IMR-90 (cell line): ENCODE measurements around the gene LNX1. TPM values are rescaled to one million over a fixed set of nuclear protein-coding genes. Genes with fewer than 3 reads are reported as not detected.
A peak's percentile ranks its signal among the peaks of the same experiment; 100 is the strongest.

ENCODE experiments used
- ATAC-seq: fragments of 200-7000 bp; cut with Tn5 transposase; 2 replicates; pipeline ENCODE4 v1.9.1; 2020; ENCODE audit warnings: low read depth, mild to moderate bottlenecking, moderate library complexity
- BruUV-seq: library from RNA; stranded (reverse); fragments of 400-500 nt; replicated peaks from 2 replicates; lab custom pipeline; 2021; lab: Mats Ljungman, UMichigan
- CTCF ChIA-PET: fragments of 300-600 bp; formaldehyde crosslinking; extraction: SDS; loops from one replicate; lab custom pipeline; 2021; ENCODE audit warnings: antibody characterized with exemption; lab: Yijun Ruan, JAX
- POLR2A ChIA-PET: fragments of 300-600 bp; sonication (Branson Sonifier 250); formaldehyde crosslinking; loops from one replicate; lab custom pipeline; 2022; ENCODE audit warnings: antibody characterized with exemption; ENCODE audit not compliant: unreplicated experiment; lab: Charles Lee
- DNase-seq: peaks from one replicate; pipeline ENCODE4 v3.0.0; 2013
- H2AFZ ChIP-seq: replicated peaks from 2 replicates; pipeline ENCODE3; 2013; ENCODE audit warnings: low read length, mild to moderate bottlenecking; ENCODE audit not compliant: poor library complexity
- H2AK5ac ChIP-seq: 2 replicates; pipeline ENCODE4 v1.6.1; 2013; ENCODE audit warnings: low read depth, low read length, inconsistent platforms
- H2AK9ac ChIP-seq: replicated peaks from 2 replicates; pipeline ENCODE3; 2013; ENCODE audit warnings: mild to moderate bottlenecking, low read depth, low read length, moderate library complexity; ENCODE audit not compliant: poor library complexity
- H2BK120ac ChIP-seq: 2 replicates; pipeline ENCODE4 v1.6.1; 2013; ENCODE audit warnings: low read depth, low read length, inconsistent platforms
- H2BK15ac ChIP-seq: 3 replicates; pipeline ENCODE4 v1.6.1; 2013; ENCODE audit warnings: low read depth, low read length, inconsistent platforms
- H2BK20ac ChIP-seq: 2 replicates; pipeline ENCODE4 v1.6.1; 2013; ENCODE audit warnings: low read depth, mild to moderate bottlenecking, inconsistent platforms, low read length, moderate library complexity
- H2BK5ac ChIP-seq: 2 replicates; pipeline ENCODE4 v1.6.1; 2013; ENCODE audit warnings: mild to moderate bottlenecking, low read depth, low read length, inconsistent platforms; ENCODE audit not compliant: poor library complexity, severe bottlenecking
- H3K14ac ChIP-seq: replicated peaks from 2 replicates; pipeline ENCODE4 v1.6.1; 2013; ENCODE audit warnings: low read depth, low read length, inconsistent platforms
- H3K18ac ChIP-seq: 2 replicates; pipeline ENCODE4 v1.6.1; 2013; ENCODE audit warnings: low read depth, low read length, control low read depth
- H3K23ac ChIP-seq: 2 replicates; pipeline ENCODE4 v1.6.1; 2013; ENCODE audit warnings: low read depth, low read length, inconsistent platforms
- H3K27ac ChIP-seq: 2 replicates; pipeline ENCODE4 v1.5.1; 2013; ENCODE audit warnings: mild to moderate bottlenecking, control low read depth, low read length; ENCODE audit not compliant: insufficient read depth
- H3K27me3 ChIP-seq: 2 replicates; pipeline ENCODE4 v1.6.1; 2013; ENCODE audit warnings: low read length; ENCODE audit not compliant: control insufficient read depth, insufficient read depth
- H3K36me3 ChIP-seq: 2 replicates; pipeline ENCODE4 v1.6.1; 2013; ENCODE audit warnings: low read length, mixed read lengths; ENCODE audit not compliant: control insufficient read depth, insufficient read depth
- H3K4ac ChIP-seq: 2 replicates; pipeline ENCODE4 v1.6.1; 2013; ENCODE audit warnings: low read depth, low read length, inconsistent platforms
- H3K4me1 ChIP-seq: 2 replicates; pipeline ENCODE4 v1.6.1; 2013; ENCODE audit warnings: low read length, mixed read lengths; ENCODE audit not compliant: control insufficient read depth, insufficient read depth
- H3K4me2 ChIP-seq: 2 replicates; pipeline ENCODE4 v1.6.1; 2013; ENCODE audit warnings: low read depth, mild to moderate bottlenecking, control low read depth, low read length, moderate library complexity
- H3K4me3 ChIP-seq: 2 replicates; pipeline ENCODE4 v1.5.1; 2013; ENCODE audit warnings: low read depth, mild to moderate bottlenecking, control low read depth, low read length, moderate library complexity; ENCODE audit not compliant: insufficient read depth
- H3K56ac ChIP-seq: 2 replicates; pipeline ENCODE4 v1.6.1; 2013; ENCODE audit warnings: low read length, inconsistent platforms; ENCODE audit not compliant: insufficient read depth; ENCODE audit errors: extremely low read depth
- H3K79me1 ChIP-seq, 2 experiments: 2 replicates each; pipeline ENCODE4 v1.6.1; 2013; ENCODE audit warnings: low read length in 2 of 2, inconsistent platforms in 1 of 2, low read depth in 1 of 2
- H3K9ac ChIP-seq: 2 replicates; pipeline ENCODE4 v1.6.1; 2013; ENCODE audit warnings: low read depth, low read length, control low read depth
- H3K9me1 ChIP-seq: 2 replicates; pipeline ENCODE4 v1.6.1; 2013; ENCODE audit warnings: low read length, inconsistent platforms; ENCODE audit not compliant: insufficient read depth
- H3K9me3 ChIP-seq: 2 replicates; pipeline ENCODE4 v1.6.1; 2013; ENCODE audit warnings: low read length; ENCODE audit not compliant: control insufficient read depth, insufficient read depth
- H4K20me1 ChIP-seq: 2 replicates; pipeline ENCODE4 v1.6.1; 2013; ENCODE audit warnings: low read length, inconsistent platforms; ENCODE audit not compliant: insufficient read depth
- H4K5ac ChIP-seq: 2 replicates; pipeline ENCODE4 v1.6.1; 2013; ENCODE audit warnings: mild to moderate bottlenecking, low read depth, low read length, control low read depth
- H4K8ac ChIP-seq, 2 experiments: 2 replicates each; pipeline ENCODE4 v1.6.1; 2013; ENCODE audit warnings: low read depth in 2 of 2, low read length in 2 of 2, control low read depth in 1 of 2, inconsistent platforms in 1 of 2
- H4K91ac ChIP-seq: 2 replicates; pipeline ENCODE4 v1.6.1; 2013; ENCODE audit warnings: low read depth, low read length, inconsistent platforms; ENCODE audit not compliant: insufficient read depth
- BHLHE40 ChIP-seq: fragments of 150-350 bp; IDR thresholded peaks from 2 replicates; pipeline ENCODE4 v1.6.1; 2016; ENCODE audit warnings: mild to moderate bottlenecking, low read depth, low read length
- CHD1 ChIP-seq: IDR thresholded peaks from 2 replicates; pipeline ENCODE4 v1.6.1; 2012; ENCODE audit warnings: low read depth, low read length, improper control_type of control experiment
- FOS ChIP-seq: fragments of 150-350 bp; IDR thresholded peaks from 2 replicates; pipeline ENCODE4 v1.6.1; 2016; ENCODE audit warnings: low read depth, low read length
- MAFK ChIP-seq: IDR thresholded peaks from 2 replicates; pipeline ENCODE4 v1.6.1; 2012; ENCODE audit warnings: low read depth, low read length, improper control_type of control experiment
- MAZ ChIP-seq: IDR thresholded peaks from 2 replicates; pipeline ENCODE4 v1.6.1; 2012; ENCODE audit warnings: low read depth, mild to moderate bottlenecking, low read length, improper control_type of control experiment, moderate library complexity, borderline replicate concordance
- MXI1 ChIP-seq: IDR thresholded peaks from 2 replicates; pipeline ENCODE4 v1.6.1; 2012; ENCODE audit warnings: low read depth, mild to moderate bottlenecking, low read length, moderate library complexity, borderline replicate concordance
- POLR2A ChIP-seq: IDR thresholded peaks from 2 replicates; pipeline ENCODE4 v1.6.1; 2012; ENCODE audit warnings: mild to moderate bottlenecking, low read depth, low read length
- RAD21 ChIP-seq: IDR thresholded peaks from 2 replicates; pipeline ENCODE4 v1.6.1; 2012; ENCODE audit warnings: low read length, improper control_type of control experiment
- RFX5 ChIP-seq: IDR thresholded peaks from 2 replicates; pipeline ENCODE4 v1.8.0; 2012; ENCODE audit warnings: low read depth, mild to moderate bottlenecking, low read length, moderate library complexity
- dilution Hi-C: fragments of 300-500 bp; cut with HindIII; formaldehyde crosslinking; loops from one replicate; pipeline ENCODE4 v1.14.3; 2018; ENCODE audit warnings: low sequenced_read_pairs; ENCODE audit not compliant: unreplicated experiment
- in situ Hi-C: fragments of 300-500 bp; cut with MboI; formaldehyde crosslinking; loops from 3 replicates; pipeline ENCODE4 v1.14.3; 2019; ENCODE audit warnings: low sequenced_read_pairs, inconsistent platforms, mixed read lengths
- intact Hi-C: fragments of 100-400 bp; cut with micrococcal nuclease; formaldehyde crosslinking; loops from 2 replicates; pipeline ENCODE4 v1.10.0; 2022
- polyA plus RNA-seq, 3 experiments: library from polyadenylated mRNA; depleted of rRNA; stranded (reverse); fragments of >200 nt; gene quantifications; 2 replicates each; pipeline ENCODE4 v1.2.3, GENCODE V29; 2012; ENCODE audit warnings: low replicate concordance in 1 of 3
- total RNA-seq: library from RNA; depleted of rRNA; stranded (reverse); fragments of >200 nt; gene quantifications from 2 replicates; pipeline ENCODE4 v1.2.3, GENCODE V29; 2012

The LNX1 gene
- total and polyA plus RNA-seq, 2 of the 4 experiments (the other 2 are of a cell fraction): 0.15 to 0.36 TPM

DNA sequence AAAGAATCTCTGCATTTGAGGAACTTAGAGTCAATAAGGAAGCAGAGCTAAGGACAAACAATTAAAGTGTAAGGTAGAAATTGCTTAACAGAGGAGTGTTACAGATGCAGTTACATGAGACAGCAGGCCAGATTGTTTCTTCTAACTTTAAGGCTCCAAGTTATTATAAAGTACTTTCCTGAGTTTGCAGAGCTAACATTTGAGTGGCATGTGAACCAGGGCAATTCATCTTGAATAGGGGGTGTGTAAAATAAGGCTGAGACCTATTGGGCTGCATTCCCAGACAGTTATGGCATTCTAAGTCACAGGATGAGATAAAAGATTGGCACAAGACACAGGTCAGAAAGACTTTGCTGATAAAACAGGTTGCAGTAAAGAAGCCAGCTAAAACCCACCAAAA, 7.6 kb upstream of the LNX1 start:
- ATAC-seq (peak; percentile 14; the same call in 1 of the 2 replicates), DNase-seq (no peak)
- Histone ChIP-seq H3K4ac (no peak overlapping the region), H4K8ac (no peak overlapping the region), H3K18ac (no peak overlapping the region), H2AK5ac (no peak overlapping the region), H2AK9ac (no peak overlapping the region), H2AFZ (no peak overlapping the region), H2BK20ac (no peak overlapping the region), H3K27ac (no peak overlapping the region), H3K36me3 (no peaks in the 10 kb centered on the region), H2BK5ac (peak overlapping the region; percentile 41), H3K27me3 (no peaks in the 10 kb centered on the region), H3K14ac (0 out of 2 replicates have a peak overlapping the region, but pooled peaks have one; percentile 30), H4K91ac (no peak overlapping the region), H3K79me1 (no peaks in the 10 kb centered on the region), H3K9ac (no peak overlapping the region), H3K9me3 (no peaks in the 10 kb centered on the region), H3K4me3 (no peak overlapping the region), H2BK120ac (peak overlapping the region; percentile 3; the same call in 1 of the 2 replicates), H3K56ac (no peak overlapping the region), H4K20me1 (no peaks in the 10 kb centered on the region), H2BK15ac (no peak overlapping the region; the same call in 2 of the 3 replicates), H3K4me1 (no peaks in the 10 kb centered on the region; the same call in 1 of the 2 replicates), H3K9me1 (no peaks in the 10 kb centered on the region), H3K23ac (no peak overlapping the region), H3K4me2 (no peak overlapping the region), H4K5ac (no peak overlapping the region)
- dilution Hi-C loops: no loop called here
- intact Hi-C loops: no loop called here
- in situ Hi-C loops: no loop called here
- CTCF ChIA-PET: interaction anchor here (0.7 kb wide), 1 partner anchor 10 kb away, joined by 4 read pairs; no protein-coding TSS in a partner anchor
- BruUV-seq: no TSS peak
- TF ChIP-seq RFX5 (no peak), FOS (no peak), CHD1 (no peak), MAFK (no peak), BHLHE40 (no peak), MXI1 (no peak), POLR2A (no peak), RAD21 (no peak), MAZ (no peak)
- POLR2A ChIA-PET: no interaction called here
